Naive thymus-derived CD4-positive, alpha-beta T cell (primary cell): ENCODE results near the gene GLG1. TPM values are rescaled to one million over a fixed set of nuclear protein-coding genes. Genes with fewer than 3 reads are reported as not detected.
A peak's percentile ranks its signal among the peaks of the same experiment; 100 is the strongest.

Experiments
- ATAC-seq: fragments of 150-1000 bp; cut with Tn5 transposase; 2 replicates; pipeline ENCODE4 v1.10.0; 2021; ENCODE audit warnings: mild to moderate bottlenecking, moderate library complexity
- CTCF ChIA-PET: fragments of 350-600 bp; sonication (Branson Sonifier 250); formaldehyde crosslinking; loops from one replicate; lab custom pipeline; 2021; ENCODE audit warnings: antibody characterized with exemption; lab: Charles Lee
- POLR2A ChIA-PET: fragments of 350-600 bp; sonication (Branson Sonifier 250); formaldehyde crosslinking; loops from one replicate; lab custom pipeline; 2021; ENCODE audit warnings: antibody characterized with exemption, inconsistent platforms; lab: Charles Lee
- DNase-seq, 9 donors: peaks; one replicate each; pipeline versions ENCODE4 v3.0.0 to v3.0.0-alpha.2; 2020 to 2022; ENCODE audit warnings: mixed read lengths in 1 of 9
- H3K27ac ChIP-seq: one replicate; pipeline ENCODE4 v1.7.0; 2013; ENCODE audit warnings: mild to moderate bottlenecking, low read depth, low read length, moderate library complexity
- H3K27me3 ChIP-seq, 2 donors: one replicate each; pipeline ENCODE4 v1.7.0; 2013; ENCODE audit warnings: low read length in 2 of 2, mild to moderate bottlenecking in 2 of 2, moderate library complexity in 2 of 2; ENCODE audit not compliant: control insufficient read depth in 2 of 2, insufficient read depth in 2 of 2
- H3K36me3 ChIP-seq, 3 experiments: 1 replicate in 2 of 3; 2 replicates in 1 of 3; pipeline ENCODE4 v1.7.0; 2013; ENCODE audit warnings: low read length in 3 of 3, mild to moderate bottlenecking in 3 of 3, moderate library complexity in 1 of 3; ENCODE audit not compliant: insufficient read depth in 3 of 3, control insufficient read depth in 2 of 3
- H3K4me1 ChIP-seq, 2 donors: one replicate each; pipeline ENCODE4 v1.7.0; 2013; ENCODE audit warnings: low read length in 2 of 2, mild to moderate bottlenecking in 2 of 2, moderate library complexity in 1 of 2; ENCODE audit not compliant: control insufficient read depth in 2 of 2, insufficient read depth in 2 of 2
- H3K4me3 ChIP-seq: 2 replicates; pipeline ENCODE4 v1.7.0; 2013; ENCODE audit warnings: mild to moderate bottlenecking, low read length
- H3K9me3 ChIP-seq, 3 experiments: 1 replicate in 2 of 3; 2 replicates in 1 of 3; pipeline ENCODE4 v1.7.0; 2013; ENCODE audit warnings: low read length in 3 of 3; ENCODE audit not compliant: control insufficient read depth in 2 of 3
- H3K27ac Mint-ChIP-seq, 9 donors: one replicate each; pipeline ENCODE4 v1.8.0; 2020 to 2022; ENCODE audit warnings: mixed read lengths in 9 of 9, mild to moderate bottlenecking in 8 of 9, moderate library complexity in 5 of 9, inconsistent platforms in 2 of 9
- H3K27me3 Mint-ChIP-seq, 5 donors: one replicate each; pipeline ENCODE4 v1.8.0; 2021 to 2022; ENCODE audit warnings: mixed read lengths in 5 of 5, mild to moderate bottlenecking in 1 of 5
- H3K36me3 Mint-ChIP-seq, 5 donors: one replicate each; pipeline ENCODE4 v1.8.0; 2020 to 2022; ENCODE audit warnings: mixed read lengths in 5 of 5, mild to moderate bottlenecking in 3 of 5, inconsistent platforms in 1 of 5
- H3K4me1 Mint-ChIP-seq, 7 donors: one replicate each; pipeline ENCODE4 v1.8.0; 2020 to 2022; ENCODE audit warnings: mixed read lengths in 7 of 7, mild to moderate bottlenecking in 3 of 7, inconsistent platforms in 1 of 7
- H3K4me3 Mint-ChIP-seq, 10 donors: one replicate each; pipeline ENCODE4 v1.8.0; 2020 to 2022; ENCODE audit warnings: mild to moderate bottlenecking in 10 of 10, mixed read lengths in 10 of 10, moderate library complexity in 6 of 10, inconsistent platforms in 2 of 10
- H3K9me3 Mint-ChIP-seq, 11 donors: one replicate each; pipeline ENCODE4 v1.8.0; 2020 to 2022; ENCODE audit warnings: mixed read lengths in 11 of 11, mild to moderate bottlenecking in 4 of 11, inconsistent platforms in 1 of 11, moderate library complexity in 1 of 11
- intact Hi-C, 2 donors: fragments of 100-400 bp; cut with micrococcal nuclease; formaldehyde crosslinking; loops; one replicate each; pipeline ENCODE4 v1.15.1; 2023
- polyA plus RNA-seq, 2 donors: library from polyadenylated mRNA; unstranded; fragments of 300-500 nt; fragmentation: Illumina TruSeq; gene quantifications; one replicate each; pipeline ENCODE4 v1.2.3, GENCODE V29; 2021
- total RNA-seq, 6 experiments: library from RNA in 5 of 6; stranded (reverse) in 5 of 6; gene quantifications; 1 replicate in 5 of 6; 2 replicates in 1 of 6; pipeline ENCODE4 v1.2.3 and lab custom pipeline; 2021 to 2026

GLG1 gene
- total and polyA plus RNA-seq, 7 experiments from 2014 or later: 125 to 285 (median 188) TPM

GRCh38 chr16:74460542-74460941, 146.4 kb downstream of the GLG1 start:
- intact Hi-C loops: loop anchor here in 1 of 2 donors (10.0 kb wide), 1 partner anchor 144 kb away; the partner anchor contains the start of gene GLG1
- Mint-ChIP-seq H3K36me3 (peaks cover 16 to 73% (median 48%) of the 10 kb centered on the region in 5 donors), H3K4me1 (peaks cover 0 to 6% (median 0%) of the 10 kb centered on the region in 7 donors), H3K4me3 (no peak overlapping the region), H3K27me3 (no peaks in the 10 kb centered on the region), H3K9me3 (no peaks in the 10 kb centered on the region), H3K27ac (peak overlapping the region in 1 of 9 donors; percentile 43)
- ATAC-seq (no peak), DNase-seq (no peak)
- CTCF ChIA-PET: interaction anchor here (0.7 kb wide), 1 partner anchor 143 kb away, joined by 3 read pairs; no protein-coding TSS in a partner anchor
- no peaks in the 10 kb centered on the region for H3K4me1 ChIP-seq
- no peak overlapping the region for H3K27ac ChIP-seq
- H3K9me3 ChIP-seq: no peaks in the 10 kb centered on the region
- POLR2A ChIA-PET: no interaction called here
- no peaks in the 10 kb centered on the region for H3K27me3 ChIP-seq
- H3K4me3 ChIP-seq: no peak overlapping the region
- peaks cover 30 to 92% (median 51%) of the 10 kb centered on the region in 3 experiments for H3K36me3 ChIP-seq

- Mint-ChIP-seq H3K4me1 (peaks cover 0 to 6% (median 0%) of the 10 kb centered on the region in 7 donors), H3K27me3 (no peaks in the 10 kb centered on the region), H3K9me3 (peaks cover 0 to 4% (median 0%) of the 10 kb centered on the region in 11 donors), H3K4me3 (no peak overlapping the region), H3K27ac (no peak overlapping the region), H3K36me3 (peaks cover 5 to 69% (median 45%) of the 10 kb centered on the region in 5 donors)
- peaks cover 15 to 83% (median 36%) of the 10 kb centered on the region in 3 experiments for H3K36me3 ChIP-seq
- ChIA-PET POLR2A (interaction anchor here (1.0 kb wide), 1 partner anchor 173 kb away, joined by 4 read pairs; no protein-coding TSS in a partner anchor), CTCF (no interaction called here)
- ATAC-seq (no peak), DNase-seq (no peak)
- no peaks in the 10 kb centered on the region for H3K9me3 ChIP-seq
- no peak overlapping the region for H3K4me3 ChIP-seq
- H3K27me3 ChIP-seq: no peaks in the 10 kb centered on the region
- no peaks in the 10 kb centered on the region for H3K4me1 ChIP-seq
- intact Hi-C loops: no loop called here
- H3K27ac ChIP-seq: no peak overlapping the region
These were observed 150.7 kb downstream of the GLG1 start for GRCh38 chr16:74456290-74456625.

GRCh38 chr16:74455619-74456289, 151.2 kb downstream of the GLG1 start:
- CTCF ChIA-PET: no interaction called here
- intact Hi-C loops: no loop called here
- Histone ChIP-seq H3K27ac (no peak overlapping the region), H3K36me3 (peaks cover 15 to 83% (median 36%) of the 10 kb centered on the region in 3 experiments), H3K4me1 (no peaks in the 10 kb centered on the region), H3K4me3 (no peak overlapping the region), H3K27me3 (no peaks in the 10 kb centered on the region), H3K9me3 (no peaks in the 10 kb centered on the region)
- POLR2A ChIA-PET: interaction anchor here (1.0 kb wide), 1 partner anchor 174 kb away, joined by 4 read pairs; no protein-coding TSS in a partner anchor
- Mint-ChIP-seq H3K4me1 (peaks cover 0 to 6% (median 0%) of the 10 kb centered on the region in 7 donors), H3K27me3 (no peaks in the 10 kb centered on the region), H3K4me3 (no peak overlapping the region), H3K36me3 (peaks cover 5 to 73% (median 50%) of the 10 kb centered on the region in 5 donors), H3K27ac (peak overlapping the region in 3 of 9 donors; percentile 8 to 62 (median 30)), H3K9me3 (peaks cover 0 to 4% (median 0%) of the 10 kb centered on the region in 11 donors)
- no peak for ATAC-seq
- DNase-seq: no peak

- Histone ChIP-seq H3K4me3 (no peak overlapping the region), H3K36me3 (peaks cover 15 to 83% (median 31%) of the 10 kb centered on the region in 3 experiments), H3K27ac (no peak overlapping the region), H3K9me3 (no peaks in the 10 kb centered on the region), H3K4me1 (no peaks in the 10 kb centered on the region), H3K27me3 (no peaks in the 10 kb centered on the region)
- Mint-ChIP-seq H3K4me3 (no peak overlapping the region), H3K36me3 (peaks cover 5 to 71% (median 50%) of the 10 kb centered on the region in 5 donors), H3K9me3 (peaks cover 0 to 4% (median 0%) of the 10 kb centered on the region in 11 donors), H3K4me1 (peaks cover 0 to 6% (median 0%) of the 10 kb centered on the region in 7 donors), H3K27ac (peak overlapping the region in 4 of 9 donors; percentile 8 to 90 (median 44)), H3K27me3 (no peaks in the 10 kb centered on the region)
- POLR2A ChIA-PET: no interaction called here
- DNase-seq: no peak
- no peak for ATAC-seq
- CTCF ChIA-PET: no interaction called here
- intact Hi-C loops: no loop called here
These were observed 151.7 kb downstream of the GLG1 start for GRCh38 chr16:74455213-74455612.

- no peak overlapping the region for H3K4me3 Mint-ChIP-seq
- H3K27ac ChIP-seq: no peak overlapping the region
- peak overlapping the region in 4 of 9 donors; percentile 5 to 62 (median 22) for H3K27ac Mint-ChIP-seq
- H3K27me3 ChIP-seq: no peaks in the 10 kb centered on the region
- no peaks in the 10 kb centered on the region for H3K27me3 Mint-ChIP-seq
- ChIA-PET CTCF (no interaction called here), POLR2A (no interaction called here)
- H3K9me3 Mint-ChIP-seq: peaks cover 0 to 4% (median 0%) of the 10 kb centered on the region in 11 donors
- peaks cover 0 to 4% (median 0%) of the 10 kb centered on the region in 7 donors for H3K4me1 Mint-ChIP-seq
- no peaks in the 10 kb centered on the region for H3K9me3 ChIP-seq
- H3K4me1 ChIP-seq: no peaks in the 10 kb centered on the region
- no peak overlapping the region for H3K4me3 ChIP-seq
- DNase-seq: no peak
- intact Hi-C loops: no loop called here
- peaks cover 6 to 87% (median 26%) of the 10 kb centered on the region in 3 experiments for H3K36me3 ChIP-seq
- peaks cover 0 to 67% (median 40%) of the 10 kb centered on the region in 5 donors for H3K36me3 Mint-ChIP-seq
- ATAC-seq: no peak
These were observed 154.8 kb downstream of the GLG1 start for GRCh38 chr16:74451951-74452758.

- H3K4me1 ChIP-seq: no peaks in the 10 kb centered on the region
- no peak overlapping the region for H3K4me3 Mint-ChIP-seq
- H3K36me3 Mint-ChIP-seq: peaks cover 0 to 68% (median 42%) of the 10 kb centered on the region in 5 donors
- H3K4me1 Mint-ChIP-seq: peaks cover 0 to 4% (median 0%) of the 10 kb centered on the region in 7 donors
- H3K4me3 ChIP-seq: no peak overlapping the region
- no peak for ATAC-seq
- peak overlapping the region in 2 of 9 donors; percentile 36 to 41 for H3K27ac Mint-ChIP-seq
- H3K9me3 ChIP-seq: no peaks in the 10 kb centered on the region
- CTCF ChIA-PET: interaction anchor here (0.6 kb wide), 1 partner anchor 30 kb away, joined by 3 read pairs; no protein-coding TSS in a partner anchor
- H3K27me3 Mint-ChIP-seq: no peaks in the 10 kb centered on the region
- H3K27me3 ChIP-seq: no peaks in the 10 kb centered on the region
- DNase-seq: no peak
- peaks cover 0 to 4% (median 0%) of the 10 kb centered on the region in 11 donors for H3K9me3 Mint-ChIP-seq
- intact Hi-C loops: no loop called here
- peaks cover 0 to 85% (median 24%) of the 10 kb centered on the region in 3 experiments for H3K36me3 ChIP-seq
- no peak overlapping the region for H3K27ac ChIP-seq
- POLR2A ChIA-PET: no interaction called here
These were observed 155.8 kb downstream of the GLG1 start for GRCh38 chr16:74450967-74451760.
